Left cardiac atrium (tissue), 4 donors: ENCODE measurements around the gene SCN8A. TPM values are rescaled to one million over a fixed set of nuclear protein-coding genes. Genes with fewer than 3 reads are reported as not detected.
"Not testable (repeated sequence)": the region's sequence is repeated elsewhere in the genome, so short reads cannot be mapped to it uniquely, and the experiment has no call there.

ENCODE experiments used
- ATAC-seq, 2 donors: fragments of 200-7000 bp; cut with Tn5 transposase; one replicate each; pipeline ENCODE4 v1.9.1; 2020; ENCODE audit warnings: mild to moderate bottlenecking in 2 of 2, moderate library complexity in 2 of 2
- DNase-seq: peaks from one replicate; pipeline ENCODE4 v3.0.0-alpha.2; 2020
- intact Hi-C, 2 donors: fragments of 100-400 bp; cut with DNase I; formaldehyde crosslinking; loops; one replicate each; pipeline versions ENCODE4 v1.14.1 to v1.15.1; 2022 to 2023
- total RNA-seq, 2 donors: library from RNA; stranded (reverse); fragmentation: NEBNext Ultra II Directional; extraction: Animal tissue kit (Norgen Biotek cat#: 25700); gene quantifications; one replicate each; pipeline ENCODE4 v1.2.1, GENCODE V29; 2021
- donor health status: DM: no; HTN: yes; CAD: no.
- donor health status: DM: no; HTN: yes; CAD: no; lungs with severe emphysema.
- donor health status: DM: yes; HTN: yes; CAD: no.
- donor health status: Dilated cardiomyopathy.

Gene SCN8A
- total RNA-seq, 2 donors from 2014 or later = 0.21 to 0.41 TPM

DNA sequence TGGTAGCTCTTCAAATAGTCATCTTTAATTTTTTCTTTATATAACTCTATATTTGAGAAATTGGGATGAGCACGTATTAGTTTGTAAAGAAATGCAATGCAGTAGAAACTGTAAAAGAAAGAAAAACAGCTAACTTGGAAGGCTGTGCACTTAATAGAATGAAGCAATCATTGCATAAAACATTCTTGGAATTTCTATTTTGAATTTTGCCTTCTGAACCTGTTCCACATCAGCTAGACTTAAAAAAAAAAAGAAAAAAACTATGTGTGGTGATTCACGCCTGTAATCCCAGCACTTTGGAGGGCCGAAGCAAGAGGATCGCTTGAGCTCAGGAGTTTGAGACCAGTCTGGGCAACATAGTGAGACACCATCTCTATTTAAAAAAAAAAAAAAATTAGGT lies 29.4 kb downstream of the SCN8A start:
- ATAC-seq = peak; percentile 38 to 73
- intact Hi-C loops = no loop called here
- DNase-seq = no peak

GRCh38 chr12:51621156-51621922 lies 30.3 kb downstream of the SCN8A start:
- no peak for ATAC-seq
- DNase-seq = no peak
- intact Hi-C loops = no loop called here

- no peak for DNase-seq
- intact Hi-C loops = no loop called here
- ATAC-seq = no peak
Observed at GRCh38 chr12:51622564-51622963, 31.5 kb downstream of the SCN8A start.

DNA sequence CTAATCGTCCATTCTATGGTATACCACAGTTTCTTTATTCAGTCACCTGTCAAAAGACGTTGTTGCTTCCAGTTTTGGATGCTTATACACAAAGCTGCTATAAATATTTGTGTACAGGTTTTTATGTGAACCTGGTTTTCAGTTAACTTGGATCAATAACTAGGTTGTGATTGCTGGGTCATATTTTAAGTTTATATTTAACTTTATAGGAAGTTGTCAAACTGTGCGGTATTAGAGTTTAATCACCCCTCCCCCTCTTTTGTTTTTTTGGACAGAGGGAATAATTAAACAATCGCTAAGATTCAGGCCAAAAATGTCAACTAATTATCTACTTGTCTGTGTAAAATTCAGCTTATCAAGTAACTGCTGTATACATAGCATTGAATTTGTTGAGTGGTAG lies 34.3 kb downstream of the SCN8A start:
- ATAC-seq (no peak), DNase-seq (no peak)
- intact Hi-C loops = no loop called here

DNA sequence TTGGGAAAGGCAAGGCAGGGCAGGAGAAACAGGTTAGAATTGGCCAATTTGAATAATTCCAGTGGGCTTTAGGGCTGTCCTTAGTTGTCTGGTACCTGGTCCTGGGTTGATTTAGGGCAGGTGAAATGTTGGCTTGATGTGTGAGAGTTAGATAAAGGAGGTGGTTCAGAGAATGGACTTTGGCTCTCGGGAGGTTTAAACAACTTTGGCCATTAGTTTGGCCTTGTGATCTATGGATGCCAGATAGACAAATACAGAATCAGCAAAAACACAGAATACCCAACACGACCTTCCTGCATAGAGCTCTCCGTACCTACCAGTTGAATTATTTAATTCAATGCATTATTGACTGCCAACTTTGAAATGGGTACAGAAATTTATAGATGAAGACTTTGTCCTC lies 35.1 kb downstream of the SCN8A start:
- ATAC-seq (no peak), DNase-seq (no peak)
- intact Hi-C loops = no loop called here

DNA sequence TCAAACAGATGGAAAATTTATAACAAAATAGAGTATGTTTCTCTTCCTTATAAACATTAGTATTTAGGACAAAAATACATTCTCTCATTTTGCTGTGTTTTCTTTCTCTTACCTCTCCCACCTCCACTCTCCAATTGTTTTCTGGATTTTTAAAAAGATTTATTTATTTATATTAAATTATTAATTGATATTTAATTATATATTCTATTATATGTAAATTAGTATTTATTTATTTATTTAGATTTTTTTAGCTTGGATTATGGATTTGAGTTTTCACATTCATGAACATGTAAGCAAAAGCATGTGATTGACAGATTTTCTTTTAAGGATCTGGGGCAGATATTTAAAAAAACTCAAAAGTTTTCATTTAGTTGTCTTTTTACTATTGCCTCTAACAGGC lies 35.6 kb downstream of the SCN8A start:
- DNase-seq = no peak
- intact Hi-C loops = no loop called here
- no peak for ATAC-seq

- ATAC-seq = no peak
- intact Hi-C loops = no loop called here
- no peak for DNase-seq
Observed at GRCh38 chr12:51630256-51630880, 39.3 kb downstream of the SCN8A start.

DNA sequence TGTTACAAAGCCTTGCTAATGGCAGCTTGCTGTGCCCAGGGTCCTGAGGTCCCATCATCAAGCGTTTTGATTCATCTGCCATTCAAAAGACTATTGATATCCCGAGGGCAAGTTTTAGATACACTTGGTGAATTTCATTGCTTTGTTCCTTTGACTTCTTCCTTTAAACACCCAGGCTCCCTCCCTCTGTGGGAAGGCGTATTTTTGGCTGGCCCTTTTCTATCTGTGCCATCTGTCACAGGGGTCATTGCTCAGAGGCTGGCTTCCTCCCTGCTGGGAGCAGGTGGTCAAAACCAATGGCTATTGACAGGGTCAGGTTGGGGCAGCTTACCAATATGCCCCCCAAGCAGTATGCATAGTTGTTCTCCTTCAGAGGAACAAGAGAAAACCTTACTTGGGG lies 40.0 kb downstream of the SCN8A start:
- DNase-seq (no peak), ATAC-seq (no peak)
- intact Hi-C loops = no loop called here

DNA sequence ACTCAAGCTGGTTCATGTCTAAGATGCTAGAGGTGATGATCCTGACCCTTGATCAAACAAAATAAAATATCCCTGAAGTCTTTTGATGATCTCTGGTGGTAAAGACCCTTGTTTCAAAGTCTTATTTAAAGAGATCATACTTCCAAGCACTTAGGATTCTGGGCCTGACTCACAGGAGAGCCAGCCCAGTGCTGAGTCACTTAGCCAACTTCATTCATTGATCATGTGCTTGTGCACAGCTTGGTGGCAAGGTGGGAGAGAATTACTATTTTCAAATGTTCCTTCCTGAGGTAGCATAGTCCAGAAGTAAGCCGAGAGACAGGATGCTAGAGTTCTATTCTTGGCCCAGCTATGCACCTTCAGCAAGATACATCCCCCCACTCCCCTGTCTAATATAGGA lies 40.6 kb downstream of the SCN8A start:
- ATAC-seq (no peak), DNase-seq (no peak)
- intact Hi-C loops = no loop called here

DNA sequence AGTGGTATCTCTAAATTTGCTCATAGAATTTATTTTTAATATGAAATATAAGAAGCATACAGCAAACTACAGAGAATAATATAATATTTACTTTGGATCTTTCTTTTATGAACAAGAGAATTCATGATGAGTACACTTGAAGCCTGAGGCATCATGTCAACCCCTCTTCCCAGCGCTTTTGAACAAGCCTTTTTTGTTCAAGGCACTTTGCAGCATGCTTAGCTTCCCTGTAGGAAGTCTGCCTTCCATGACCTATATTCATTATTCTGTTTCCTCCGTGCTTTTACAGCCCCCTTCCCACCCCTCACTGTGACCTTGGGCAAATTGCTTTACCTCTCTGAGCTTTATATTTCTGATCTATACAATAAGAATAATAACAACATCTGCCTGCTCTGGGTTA lies 41.6 kb downstream of the SCN8A start:
- intact Hi-C loops = no loop called here
- DNase-seq (no peak), ATAC-seq (no peak)

- intact Hi-C loops = no loop called here
- no peak for ATAC-seq
- no peak for DNase-seq
Observed at GRCh38 chr12:51635346-51635745, 44.3 kb downstream of the SCN8A start.

DNA sequence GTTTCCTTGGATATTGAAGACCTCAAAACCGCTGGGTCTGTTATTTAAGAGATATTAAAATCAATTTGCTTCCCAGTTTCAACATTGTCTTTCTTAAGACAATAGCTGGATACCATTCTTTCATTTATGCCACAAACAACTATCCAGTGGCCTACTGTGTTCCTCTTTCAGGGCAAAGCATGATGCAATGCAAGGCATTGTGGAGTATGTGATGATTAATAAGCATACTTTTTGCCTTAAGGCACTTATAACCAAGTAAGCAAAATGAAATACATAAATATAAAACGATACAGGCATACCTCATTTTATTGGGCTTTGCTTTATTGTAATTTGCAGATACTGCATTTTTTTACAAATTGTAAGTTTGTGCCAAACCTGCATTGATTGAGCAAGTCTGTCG lies 45.5 kb downstream of the SCN8A start:
- DNase-seq = no peak
- ATAC-seq = no peak
- intact Hi-C loops = no loop called here

DNA sequence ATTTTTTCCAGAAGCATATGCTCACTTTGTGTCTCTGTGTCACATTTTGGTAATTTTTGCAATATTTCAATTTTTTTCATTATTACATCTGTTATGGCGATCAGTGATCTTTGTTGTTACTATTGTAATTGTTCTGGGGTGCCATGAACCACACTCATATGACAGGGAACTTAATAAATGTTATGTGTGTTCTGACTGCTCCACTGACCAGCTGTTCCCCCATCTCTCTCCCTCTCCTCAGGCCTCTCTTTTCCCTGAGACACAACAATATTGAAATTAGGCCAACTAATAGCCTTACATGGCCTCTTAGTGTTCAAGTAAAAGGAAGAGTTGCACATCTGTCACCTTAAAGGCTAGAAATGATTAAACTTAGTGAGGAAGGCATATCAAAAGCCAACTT lies 46.0 kb downstream of the SCN8A start:
- DNase-seq (no peak), ATAC-seq (no peak)
- intact Hi-C loops = no loop called here

- no peak for ATAC-seq
- intact Hi-C loops = no loop called here
- DNase-seq = no peak
Observed at GRCh38 chr12:51639361-51639760, 48.3 kb downstream of the SCN8A start.

DNA sequence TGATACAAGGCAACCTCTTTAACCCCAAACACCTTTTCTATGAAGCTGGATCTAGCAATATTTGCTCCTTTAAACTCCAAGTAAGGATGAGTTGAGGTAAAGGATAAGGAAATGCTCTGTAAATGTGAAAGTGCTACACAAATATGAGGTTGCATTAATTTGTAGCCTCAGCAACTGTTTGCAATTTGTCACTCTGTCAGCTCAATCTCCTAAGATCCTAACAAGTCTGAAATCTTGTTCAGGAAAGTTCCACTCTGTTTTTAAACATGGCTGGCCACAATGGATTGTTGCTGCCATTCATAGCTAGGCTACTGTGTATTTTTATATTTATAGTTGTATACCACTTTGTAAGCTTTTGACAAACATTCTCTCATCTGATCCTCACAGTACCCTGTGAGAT lies 51.3 kb downstream of the SCN8A start:
- ATAC-seq (no peak), DNase-seq (no peak)
- intact Hi-C loops = no loop called here

DNA sequence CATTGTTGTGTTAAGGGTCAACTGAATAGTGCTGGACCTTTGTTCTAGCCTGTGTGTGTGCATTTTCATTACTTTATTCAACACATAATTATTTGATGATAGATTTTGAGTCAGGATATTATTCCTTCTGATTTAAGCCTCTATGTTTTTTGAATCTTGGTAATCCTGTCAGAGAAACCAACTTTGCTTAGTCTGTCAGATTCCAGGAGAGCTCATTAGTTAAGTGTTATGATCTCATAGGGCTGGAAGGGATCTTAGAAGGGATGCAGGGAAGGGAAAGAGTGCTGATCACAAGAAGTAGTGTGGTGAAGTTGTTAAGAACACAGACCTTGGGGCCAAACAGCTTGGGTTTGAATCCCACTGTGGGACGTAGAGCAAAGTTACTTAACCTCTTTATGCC lies 52.9 kb downstream of the SCN8A start:
- ATAC-seq (no peak), DNase-seq (no peak)
- intact Hi-C loops = no loop called here

DNA sequence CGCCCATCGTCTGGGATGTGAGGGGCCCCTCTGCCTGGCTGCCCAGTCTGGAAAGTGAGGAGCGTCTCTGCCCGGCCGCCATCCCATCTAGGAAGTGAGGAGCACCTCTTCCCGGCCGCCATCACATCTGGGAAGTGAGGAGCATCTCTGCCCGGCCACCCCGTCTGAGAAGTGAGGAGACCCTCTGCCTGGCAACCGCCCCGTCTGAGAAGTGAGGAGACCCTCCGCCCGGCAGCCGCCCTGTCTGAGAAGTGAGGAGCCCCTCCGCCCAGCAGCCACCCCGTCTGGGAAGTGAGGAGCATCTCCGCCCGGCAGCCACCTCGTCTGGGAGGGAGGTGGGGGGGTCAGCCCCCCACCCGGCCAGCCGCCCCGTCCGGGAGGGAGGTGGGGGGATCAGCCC lies 53.7 kb downstream of the SCN8A start:
- DNase-seq, ATAC-seq, intact Hi-C loops: not testable (repeated sequence)

DNA sequence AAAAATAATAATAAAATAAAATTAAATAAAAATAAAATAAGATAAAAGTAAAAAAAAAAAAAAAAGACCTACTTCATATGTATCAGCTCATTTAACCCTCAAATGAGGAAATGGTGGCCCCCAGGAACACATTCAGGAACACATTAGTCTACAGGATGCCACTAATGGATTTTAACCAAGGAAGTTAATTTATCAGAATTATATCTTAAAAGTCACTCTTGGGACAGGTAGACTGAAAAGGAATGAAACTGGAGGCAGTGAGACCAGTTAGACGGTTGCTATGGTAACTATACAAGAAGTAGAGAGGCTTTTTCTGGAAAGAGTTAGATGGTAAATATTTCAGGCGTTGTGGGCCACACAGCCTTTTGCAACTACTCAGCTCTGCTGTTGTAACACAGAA lies 54.9 kb downstream of the SCN8A start:
- intact Hi-C loops = no loop called here
- DNase-seq (no peak), ATAC-seq (no peak)

GRCh38 chr12:51647647-51648046 lies 56.6 kb downstream of the SCN8A start:
- ATAC-seq = no peak
- DNase-seq = no peak
- intact Hi-C loops = no loop called here

DNA sequence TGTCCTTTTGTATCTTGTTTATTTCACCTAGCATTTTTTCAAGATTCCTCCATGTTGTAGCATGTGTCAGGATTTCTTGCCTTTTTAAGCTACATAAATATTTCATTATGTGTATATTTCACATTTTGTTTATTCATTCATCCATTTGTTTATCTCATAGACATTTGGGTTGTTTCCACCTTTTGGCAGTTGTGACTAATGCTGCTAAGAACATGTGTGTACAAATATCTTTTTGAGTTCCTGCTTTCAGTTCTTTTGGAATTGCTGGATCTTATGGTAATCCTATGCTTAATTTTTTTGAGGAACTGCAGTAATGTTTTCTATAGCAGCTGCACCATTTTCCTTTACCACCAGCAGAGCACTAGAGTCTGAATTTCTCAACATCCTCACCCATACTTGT lies 62.4 kb downstream of the SCN8A start:
- DNase-seq (no peak), ATAC-seq (no peak)
- intact Hi-C loops = no loop called here

- intact Hi-C loops = no loop called here
- ATAC-seq (no peak), DNase-seq (no peak)
Observed at GRCh38 chr12:51661199-51661598, 70.2 kb downstream of the SCN8A start.
